IMR-90 (cell line): Measurements from ENCODE around the gene CTIF.

Experiments used
- BHLHE40 ChIP-seq: fragments of 150-350 bp; IDR thresholded peaks from 2 replicates; pipeline ENCODE4 v1.6.1; 2016; ENCODE audit warnings: mild to moderate bottlenecking, low read depth, low read length
- CHD1 ChIP-seq: IDR thresholded peaks from 2 replicates; pipeline ENCODE4 v1.6.1; 2012; ENCODE audit warnings: low read depth, low read length, improper control_type of control experiment
- CTCF ChIP-seq: conservative IDR thresholded peaks from 2 replicates; pipeline ENCODE4 v1.5.1; 2012; ENCODE audit warnings: mild to moderate bottlenecking, low read depth, low read length, improper control_type of control experiment
- MAZ ChIP-seq: IDR thresholded peaks from 2 replicates; pipeline ENCODE4 v1.6.1; 2012; ENCODE audit warnings: low read depth, mild to moderate bottlenecking, low read length, improper control_type of control experiment, moderate library complexity, borderline replicate concordance
- MXI1 ChIP-seq: IDR thresholded peaks from 2 replicates; pipeline ENCODE4 v1.6.1; 2012; ENCODE audit warnings: low read depth, mild to moderate bottlenecking, low read length, moderate library complexity, borderline replicate concordance
- NFE2L2 ChIP-seq: fragments of 150-350 bp; IDR thresholded peaks from 2 replicates; pipeline ENCODE4 v1.6.1; 2016; ENCODE audit warnings: low read depth, mild to moderate bottlenecking, low read length
- POLR2A ChIP-seq: IDR thresholded peaks from 2 replicates; pipeline ENCODE4 v1.6.1; 2012; ENCODE audit warnings: mild to moderate bottlenecking, low read depth, low read length
- RAD21 ChIP-seq: IDR thresholded peaks from 2 replicates; pipeline ENCODE4 v1.6.1; 2012; ENCODE audit warnings: low read length, improper control_type of control experiment
- RCOR1 ChIP-seq: IDR thresholded peaks from 2 replicates; pipeline ENCODE4 v1.6.1; 2012; ENCODE audit warnings: mild to moderate bottlenecking, low read length, improper control_type of control experiment; ENCODE audit not compliant: insufficient replicate concordance
- RFX5 ChIP-seq: IDR thresholded peaks from 2 replicates; pipeline ENCODE4 v1.8.0; 2012; ENCODE audit warnings: low read depth, mild to moderate bottlenecking, low read length, moderate library complexity
- USF2 ChIP-seq: fragments of 150-350 bp; IDR thresholded peaks from 2 replicates; pipeline ENCODE4 v1.6.1; 2017; ENCODE audit warnings: mild to moderate bottlenecking, antibody characterized with exemption, low read length, low read depth
- TF ChIP-seq, protein P1 (sequence below): fragments of 150-350 bp; IDR thresholded peaks from 2 replicates; pipeline ENCODE4 v1.6.1; 2016; ENCODE audit warnings: low read depth, mild to moderate bottlenecking, low read length, moderate library complexity, borderline replicate concordance

GRCh38 chr18:48875942-48876511 lies 337.2 kb downstream of the CTIF start:
- TF ChIP-seq USF2 (no peak), CTCF (no peak), POLR2A (no peak), RAD21 (no peak), MXI1 (no peak), RFX5 (no peak), BHLHE40 (no peak), RCOR1 (no peak), NFE2L2 (no peak), CHD1 (no peak), MAZ (no peak)
- TF ChIP-seq, protein P1, sequence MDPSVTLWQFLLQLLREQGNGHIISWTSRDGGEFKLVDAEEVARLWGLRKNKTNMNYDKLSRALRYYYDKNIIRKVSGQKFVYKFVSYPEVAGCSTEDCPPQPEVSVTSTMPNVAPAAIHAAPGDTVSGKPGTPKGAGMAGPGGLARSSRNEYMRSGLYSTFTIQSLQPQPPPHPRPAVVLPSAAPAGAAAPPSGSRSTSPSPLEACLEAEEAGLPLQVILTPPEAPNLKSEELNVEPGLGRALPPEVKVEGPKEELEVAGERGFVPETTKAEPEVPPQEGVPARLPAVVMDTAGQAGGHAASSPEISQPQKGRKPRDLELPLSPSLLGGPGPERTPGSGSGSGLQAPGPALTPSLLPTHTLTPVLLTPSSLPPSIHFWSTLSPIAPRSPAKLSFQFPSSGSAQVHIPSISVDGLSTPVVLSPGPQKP = no peak
